HUDEP-2 (cell line): ENCODE results near the gene LYRM1.
"Not testable (repeated sequence)": the region's sequence is repeated elsewhere in the genome, so short reads cannot be mapped to it uniquely, and the experiment has no call there.

ENCODE experiments used
- DNase-seq, 76 experiments: peaks; one replicate each; lab custom pipeline; 2025; ENCODE audit not compliant: unreplicated experiment in 76 of 76; lab: John Stamatoyannopoulos, UW

LYRM1 gene

GRCh38 chr16:20969386-20969785 lies 68.8 kb downstream of the LYRM1 start:
- DNase-seq: no peak

- no peak for DNase-seq
Measured at GRCh38 chr16:20971401-20971800, 70.8 kb downstream of the LYRM1 start.

- not testable (repeated sequence) for DNase-seq
Measured at GRCh38 chr16:20973201-20973600, 72.6 kb downstream of the LYRM1 start.
